Stimulated activated CD4-positive, alpha-beta T cell treated with anti-CD3 and anti-CD28 coated beads, Interleukin-15, amount 100 ng/mL, for 48 hours (primary cell): Measurements from ENCODE around the gene STAT5B.

Source experiments
- DNase-seq, 2 donors: peaks; one replicate each; pipeline ENCODE4 v3.0.0-alpha.2; 2020; ENCODE audit warnings: low read depth in 2 of 2

Gene STAT5B

DNA sequence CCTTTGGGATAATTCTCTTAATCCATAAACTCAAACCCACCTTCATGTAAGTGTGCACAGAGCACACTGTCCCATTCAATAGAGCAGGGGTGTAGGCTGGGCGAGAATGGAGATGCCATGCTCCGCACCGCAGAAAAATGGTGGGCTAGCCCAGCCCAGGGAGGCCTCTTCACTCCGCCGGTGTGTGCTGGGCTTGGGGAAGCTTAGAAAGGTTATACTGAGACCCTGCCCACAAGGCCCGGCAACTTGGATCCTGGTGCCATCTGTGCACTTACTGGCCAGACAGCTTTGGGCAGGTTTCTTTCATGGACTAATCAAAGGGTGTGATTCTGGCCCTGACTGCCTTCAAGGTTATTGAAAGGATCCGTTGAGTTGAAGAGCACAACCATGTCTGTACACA is 8.4 kb upstream of the STAT5B start:
- DNase-seq: no peak

DNA sequence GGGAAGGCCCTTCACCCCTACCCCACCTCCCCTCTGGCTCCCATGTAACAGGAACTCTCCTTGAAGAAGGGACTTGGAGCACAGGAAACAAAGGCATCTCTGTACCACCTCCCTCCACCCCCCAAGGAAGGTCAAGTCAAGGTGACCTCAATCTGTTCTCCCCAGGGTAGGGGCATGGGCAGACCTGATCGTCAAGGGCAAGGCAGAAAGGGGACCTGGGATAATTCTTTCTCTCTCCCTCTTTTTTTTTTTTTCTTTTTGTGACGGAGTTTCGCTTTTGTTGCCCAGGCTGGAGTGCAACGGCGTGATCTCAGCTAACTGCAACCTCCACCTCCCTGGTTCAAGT is 7.8 kb upstream of the STAT5B start:
- DNase-seq: no peak

GRCh38 chr17:42283241-42284023 is 7.2 kb upstream of the STAT5B start:
- no peak for DNase-seq

DNA sequence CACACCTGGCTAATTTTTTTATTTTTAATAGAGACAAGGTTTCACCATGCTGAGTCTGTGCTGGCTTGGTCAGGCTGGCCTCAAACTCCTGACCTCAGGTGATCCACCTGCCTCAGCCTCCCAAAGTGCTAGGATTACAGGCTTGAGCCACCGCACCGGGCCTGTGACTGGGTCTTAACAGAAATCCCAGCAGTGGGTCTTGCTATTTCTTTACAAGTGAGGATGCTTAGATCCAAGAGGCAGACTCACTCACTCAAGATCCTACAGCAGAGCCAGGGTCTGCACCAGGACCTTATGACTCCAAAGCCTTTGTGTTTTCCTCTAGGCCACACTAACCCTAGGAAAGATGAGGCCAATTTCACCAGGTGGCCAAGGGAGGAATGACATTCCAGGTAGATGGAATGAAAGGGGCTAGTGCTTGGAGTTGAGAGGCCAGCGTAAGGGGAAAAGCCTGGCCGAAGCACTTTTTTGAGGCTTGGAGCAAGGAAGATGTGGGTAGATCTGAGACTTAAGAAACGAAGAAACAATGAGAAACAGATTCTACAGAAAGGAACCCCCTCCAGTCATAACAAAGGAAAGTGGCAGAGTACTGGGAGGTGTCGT is 6.4 kb upstream of the STAT5B start:
- no peak for DNase-seq

- DNase-seq: no peak
These were observed 5.4 kb upstream of the STAT5B start for GRCh38 chr17:42281571-42282096.

DNA sequence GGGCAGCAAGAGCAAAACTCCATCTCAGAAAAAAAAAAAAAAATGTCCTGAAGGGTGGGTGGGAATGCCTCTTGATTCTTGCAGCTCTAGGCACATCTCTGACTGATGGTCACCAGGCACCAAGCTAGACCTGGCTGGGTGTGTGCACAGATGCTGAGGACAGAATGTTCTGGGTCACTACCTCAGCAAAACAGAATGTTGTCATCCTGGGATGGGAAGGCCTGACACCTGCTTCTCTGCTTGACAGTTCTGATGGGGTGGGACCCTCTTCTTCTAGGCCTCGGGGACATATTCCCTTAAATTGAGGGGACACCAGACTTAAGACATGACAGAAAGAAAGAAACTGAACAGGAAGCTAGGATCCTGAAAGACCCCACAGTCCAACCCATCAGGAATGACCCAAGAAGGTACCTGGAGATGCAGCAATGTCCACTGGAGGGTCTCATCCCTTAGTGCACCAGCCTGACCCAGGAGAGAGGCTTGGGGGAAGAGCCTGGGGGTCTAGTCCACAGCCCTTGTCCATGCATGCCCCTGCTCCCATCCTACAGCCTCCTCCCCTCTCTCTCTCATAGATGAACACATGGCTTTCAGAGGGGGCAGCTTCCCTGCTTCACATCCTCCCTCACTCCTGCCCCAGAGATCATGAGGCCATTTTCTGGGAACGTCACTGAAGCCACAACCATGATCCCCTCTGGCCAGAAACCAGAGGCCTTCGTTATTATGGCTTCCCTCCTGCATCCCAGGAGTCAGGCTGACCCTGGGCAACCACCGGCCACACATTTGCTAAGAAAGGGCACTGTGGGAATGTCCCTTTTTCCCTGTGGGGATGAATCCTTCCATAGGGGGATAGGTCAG is 3.8 kb upstream of the STAT5B start:
- no peak for DNase-seq

GRCh38 chr17:42277342-42277712 is 1.1 kb upstream of the STAT5B start:
- no peak for DNase-seq

DNA sequence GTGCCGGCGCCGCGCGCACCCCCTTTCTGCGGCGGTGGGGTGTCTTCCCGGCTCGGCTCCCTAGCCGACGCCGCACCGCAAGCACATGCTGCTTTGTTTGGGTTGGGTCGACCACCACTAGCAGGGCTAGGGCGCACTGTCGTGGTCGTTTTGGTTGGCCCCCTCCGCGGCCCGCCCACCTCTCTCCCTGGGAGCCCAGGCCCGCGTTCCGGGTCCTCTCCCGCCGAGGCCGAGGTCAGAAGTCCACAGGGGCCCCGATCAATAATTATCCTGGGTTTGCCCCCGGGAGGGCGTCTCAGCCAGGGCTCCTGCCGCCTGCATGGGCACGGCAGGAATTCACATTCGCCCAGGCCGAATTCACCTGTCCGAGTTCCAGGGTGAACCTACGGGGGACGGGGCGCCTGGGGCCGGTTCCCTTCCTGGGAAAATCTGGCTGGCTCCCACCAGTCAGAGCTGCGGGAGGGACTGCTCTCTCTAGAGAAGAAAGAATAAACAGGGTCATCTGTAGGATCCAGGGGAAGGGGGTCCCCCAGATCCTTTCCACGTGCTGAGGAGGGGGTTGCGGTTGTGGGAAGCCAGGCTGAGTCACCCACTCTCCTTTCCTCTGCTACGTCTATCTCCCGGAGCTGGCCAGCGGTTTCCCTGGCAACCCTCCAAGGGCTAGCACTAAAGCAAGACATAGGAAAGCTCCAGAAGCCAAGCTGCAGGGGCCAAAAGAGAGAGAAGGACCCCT is 584 bp upstream of the STAT5B start:
- no peak for DNase-seq

- no peak for DNase-seq
These were observed 448 bp downstream of the STAT5B start for GRCh38 chr17:42275527-42276358.

GRCh38 chr17:42274812-42275526 is 1.2 kb downstream of the STAT5B start:
- no peak for DNase-seq

DNA sequence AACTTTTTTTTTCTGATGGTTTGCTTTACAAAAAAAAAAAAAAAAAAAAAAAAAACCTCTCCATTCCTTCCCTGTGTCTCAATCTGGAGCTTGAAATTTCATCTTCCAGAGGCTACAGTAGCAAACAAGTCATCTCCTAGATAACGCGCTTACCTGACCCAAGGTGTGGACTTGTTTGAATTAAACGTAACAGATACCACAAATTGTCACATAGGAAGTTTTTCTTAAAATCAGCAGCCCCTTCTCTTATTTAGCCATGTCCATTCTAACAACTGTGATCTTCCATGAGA is 2.0 kb downstream of the STAT5B start:
- DNase-seq: no peak

GRCh38 chr17:42273474-42274252 is 2.5 kb downstream of the STAT5B start:
- no peak for DNase-seq

- no peak for DNase-seq
These were observed 3.9 kb downstream of the STAT5B start for GRCh38 chr17:42272162-42272907.

GRCh38 chr17:42271779-42272035 is 4.5 kb downstream of the STAT5B start:
- no peak for DNase-seq

DNA sequence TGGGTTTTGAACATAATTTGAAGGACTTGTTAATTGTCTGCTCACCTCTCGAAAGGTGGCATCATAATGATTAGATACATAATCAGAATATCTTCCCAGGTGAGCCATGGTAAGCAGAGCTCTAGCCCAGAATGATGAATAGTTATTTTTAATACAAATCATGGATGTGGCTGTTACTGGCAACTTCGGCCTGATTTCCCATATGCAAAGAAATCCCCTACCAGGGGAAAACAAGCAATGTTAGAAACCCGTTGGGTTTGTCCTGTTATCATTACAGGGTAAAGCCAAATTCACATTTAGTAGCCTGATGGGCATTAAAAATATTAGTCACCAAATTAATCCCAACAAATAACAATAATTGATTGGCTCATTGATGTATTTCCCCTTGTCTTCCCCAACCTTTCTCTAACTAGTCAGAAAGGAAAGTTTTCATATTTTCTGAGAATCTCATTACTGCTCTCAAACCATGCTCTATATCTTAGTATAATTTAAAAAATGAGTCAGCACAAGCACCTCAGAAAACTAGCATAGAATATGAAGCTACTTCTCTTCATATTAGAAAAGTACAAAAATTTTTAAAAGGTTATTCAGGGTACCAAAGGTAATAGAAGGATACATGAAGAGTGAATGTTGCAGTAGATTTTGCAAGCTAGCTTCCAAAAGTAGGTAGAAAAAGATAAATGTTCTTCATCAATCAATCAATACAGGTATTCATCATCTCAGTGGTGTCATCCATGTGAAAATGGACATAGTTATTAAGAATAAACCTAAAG is 5.0 kb downstream of the STAT5B start:
- no peak for DNase-seq

DNA sequence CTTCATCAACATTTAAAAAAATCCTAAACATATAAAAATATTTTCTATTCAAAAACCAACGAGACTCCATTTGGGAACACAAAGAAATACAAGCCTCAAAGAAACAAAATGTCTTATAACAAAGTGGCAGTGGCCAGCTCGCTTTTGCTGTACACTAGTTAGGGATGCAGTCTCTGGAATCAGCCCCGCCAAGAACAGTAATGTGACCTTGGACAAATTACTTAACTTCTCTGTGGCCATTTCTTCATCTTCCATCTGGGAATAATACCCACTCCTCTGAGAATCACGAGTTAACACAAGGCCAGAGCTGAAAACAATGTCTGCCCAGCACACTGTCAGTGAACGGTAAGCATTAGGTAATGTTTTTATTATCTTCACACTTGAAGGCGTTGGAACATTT is 5.6 kb downstream of the STAT5B start:
- DNase-seq: no peak

DNA sequence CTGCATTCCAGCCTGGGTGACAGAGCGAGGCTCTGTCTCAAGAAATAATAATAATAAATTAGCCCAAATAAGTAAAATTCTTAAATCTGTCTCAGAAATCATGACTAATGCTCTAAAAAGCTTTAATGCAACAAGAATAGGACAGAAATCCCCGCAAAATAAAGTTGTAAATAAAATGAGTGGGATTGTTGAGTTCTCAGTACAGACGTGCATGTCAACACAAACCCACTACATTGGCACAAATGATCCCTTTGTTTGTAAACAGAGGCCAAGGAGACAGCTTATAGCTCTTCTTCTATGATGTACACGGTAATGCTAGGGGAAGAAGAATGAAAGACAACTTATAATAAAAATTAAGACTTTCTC is 6.0 kb downstream of the STAT5B start:
- DNase-seq: no peak

GRCh38 chr17:42268236-42268635 is 8.0 kb downstream of the STAT5B start:
- no peak for DNase-seq
